ENCODE results near the gene PODN. TPM values are rescaled to one million over a fixed set of nuclear protein-coding genes. Genes with fewer than 3 reads are reported as not detected.

Gene PODN
- total RNA-seq, 1 donor from 2014 or later: 4.6 TPM

DNA sequence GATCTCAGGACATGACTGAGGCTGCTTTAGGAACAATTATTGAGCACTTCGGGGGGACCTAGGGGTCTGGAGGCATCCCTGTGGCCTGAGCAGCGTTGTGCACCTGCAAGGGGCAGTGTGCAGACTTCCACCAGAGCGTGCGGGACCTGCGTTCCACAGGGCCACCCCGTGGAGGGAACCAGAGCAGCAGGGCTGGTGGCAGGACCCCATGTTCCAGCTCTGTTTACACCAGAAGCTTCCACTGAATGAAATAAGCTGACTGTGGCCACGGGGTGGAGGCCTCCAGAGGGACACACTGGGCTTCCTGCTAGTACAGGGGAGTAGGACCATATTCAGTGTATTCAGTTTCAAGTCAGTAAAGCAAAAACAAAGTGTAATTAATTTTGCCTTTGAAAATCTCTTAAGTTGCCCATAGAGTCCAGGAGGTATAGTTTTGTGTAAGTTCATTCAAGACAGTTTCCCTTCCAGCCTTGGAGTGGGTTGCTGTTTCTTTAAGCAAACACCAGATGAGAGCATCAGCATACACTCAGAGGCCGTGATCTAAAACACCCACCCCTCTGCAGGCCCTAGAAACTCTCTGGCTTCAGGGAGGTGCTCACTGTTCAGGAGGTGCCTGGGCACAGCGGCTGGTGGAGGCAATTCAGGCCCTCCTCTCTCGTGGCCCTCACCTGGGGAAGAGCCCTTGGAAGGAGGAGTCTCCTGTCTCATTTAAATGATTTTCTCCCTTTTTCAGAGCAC lies 63.8 kb downstream of the PODN start:
- no peak for TF ChIP-seq CTCF (IDR thresholded peaks at IDR 0.05; ENCODE audit: unreplicated experiment)
- DNase-seq (ENCODE audit: low spot score in 2 of 2, unreplicated experiment in 2 of 2): no peak
- H3K36me3 Mint-ChIP-seq: no peaks in the 10 kb centered on the region
- H3K27ac Mint-ChIP-seq: no peak overlapping the region
- H3K4me3 Mint-ChIP-seq: no peak overlapping the region
- H3K9me3 Mint-ChIP-seq: no peaks in the 10 kb centered on the region
- peaks cover 6% of the 10 kb centered on the region for H3K27me3 Mint-ChIP-seq (ENCODE audit: low read depth)
- peaks cover 25% of the 10 kb centered on the region for H3K4me1 Mint-ChIP-seq

DNA sequence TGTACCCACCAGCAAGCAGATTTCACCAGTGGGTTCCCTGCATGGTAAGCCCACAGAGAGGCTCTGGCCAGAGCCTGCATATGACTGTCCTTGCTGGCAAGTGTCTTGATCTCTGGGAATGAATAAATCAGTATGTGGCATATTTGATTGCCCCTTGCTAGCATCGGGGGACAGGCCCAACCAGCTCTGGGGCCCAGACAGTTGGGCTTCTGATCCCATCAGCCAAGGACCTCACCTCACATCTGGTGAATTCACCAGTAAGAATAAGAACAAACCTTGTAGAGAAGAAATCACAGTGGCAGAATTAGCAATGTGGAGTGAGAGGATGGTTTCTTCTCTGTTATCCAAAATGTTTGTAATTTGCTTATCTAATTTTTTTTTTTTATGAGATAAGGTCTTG lies 64.5 kb downstream of the PODN start:
- no peak overlapping the region for H3K4me3 Mint-ChIP-seq

GRCh38 chr1:53127546-53127945 lies 65.5 kb downstream of the PODN start:
- H3K9me3 Mint-ChIP-seq: no peaks in the 10 kb centered on the region
- no peak for TF ChIP-seq CTCF (IDR thresholded peaks at IDR 0.05; ENCODE audit: unreplicated experiment)
- no peak for DNase-seq (ENCODE audit: low spot score in 2 of 2, unreplicated experiment in 2 of 2)
- peaks cover 14% of the 10 kb centered on the region for H3K4me1 Mint-ChIP-seq
- no peak overlapping the region for H3K4me3 Mint-ChIP-seq
- H3K27ac Mint-ChIP-seq: no peak overlapping the region
- no peaks in the 10 kb centered on the region for H3K36me3 Mint-ChIP-seq
- H3K27me3 Mint-ChIP-seq (ENCODE audit: low read depth): peaks cover 12% of the 10 kb centered on the region

More for the DNA sequence above, 64.5 kb downstream of the PODN start:
- TF ChIP-seq CTCF (IDR thresholded peaks at IDR 0.05; ENCODE audit: unreplicated experiment): no peak
- Mint-ChIP-seq H3K9me3 (no peaks in the 10 kb centered on the region), H3K27me3 (ENCODE audit: low read depth) (peaks cover 5% of the 10 kb centered on the region), H3K36me3 (no peaks in the 10 kb centered on the region), H3K27ac (no peak overlapping the region), H3K4me1 (peaks cover 19% of the 10 kb centered on the region)
- DNase-seq (ENCODE audit: low spot score in 2 of 2, unreplicated experiment in 2 of 2): no peak

GRCh38 chr1:53128401-53128800 lies 66.4 kb downstream of the PODN start:
- Mint-ChIP-seq H3K27me3 (ENCODE audit: low read depth) (peaks cover 15% of the 10 kb centered on the region), H3K27ac (no peak overlapping the region), H3K9me3 (no peaks in the 10 kb centered on the region), H3K4me1 (peaks cover 14% of the 10 kb centered on the region), H3K36me3 (no peaks in the 10 kb centered on the region), H3K4me3 (no peak overlapping the region)
- no peak for DNase-seq (ENCODE audit: low spot score in 2 of 2, unreplicated experiment in 2 of 2)
- TF ChIP-seq CTCF (IDR thresholded peaks at IDR 0.05; ENCODE audit: unreplicated experiment): no peak

DNA sequence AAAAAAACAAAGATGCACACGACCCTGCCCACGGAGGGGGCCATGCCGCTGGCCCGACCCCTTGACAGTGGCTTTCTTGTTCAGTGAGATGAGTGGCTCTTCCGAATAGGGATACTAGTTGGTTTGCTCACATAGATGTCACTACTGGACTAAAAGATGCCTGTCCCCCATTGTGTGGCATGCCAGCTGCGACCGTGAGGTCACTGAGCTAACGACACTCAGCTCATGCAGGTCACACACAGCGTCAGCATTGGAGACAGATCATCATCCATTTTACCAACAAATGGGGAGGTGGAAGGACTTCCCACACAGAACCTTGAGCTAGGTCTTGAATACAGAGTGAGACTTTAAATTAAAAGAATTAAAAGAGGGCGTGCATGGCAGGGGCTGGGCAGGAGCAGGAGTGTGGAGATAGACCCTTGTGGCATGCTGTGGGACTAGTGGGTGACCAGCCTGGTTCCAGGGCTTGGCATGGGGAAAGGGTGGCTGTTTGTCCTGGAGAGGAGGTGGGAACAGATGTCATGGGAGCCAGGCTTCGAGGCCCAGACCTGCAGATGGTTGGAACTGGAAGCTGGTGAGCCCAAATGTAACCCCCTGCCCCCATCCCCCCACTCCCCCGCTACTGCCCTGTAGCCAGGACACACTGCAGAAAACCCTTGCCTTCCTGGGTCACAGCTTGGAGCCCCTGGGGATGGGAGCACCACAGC lies 68.0 kb downstream of the PODN start:
- Mint-ChIP-seq H3K27me3 (ENCODE audit: low read depth) (peaks cover 13% of the 10 kb centered on the region), H3K4me3 (no peak overlapping the region), H3K36me3 (no peaks in the 10 kb centered on the region), H3K4me1 (peaks cover 4% of the 10 kb centered on the region), H3K9me3 (no peaks in the 10 kb centered on the region), H3K27ac (no peak overlapping the region)
- TF ChIP-seq CTCF (IDR thresholded peaks at IDR 0.05; ENCODE audit: unreplicated experiment): no peak
- no peak for DNase-seq (ENCODE audit: low spot score in 2 of 2, unreplicated experiment in 2 of 2)
